ENCODE measurements around the gene IL16.

IL16 gene

DNA sequence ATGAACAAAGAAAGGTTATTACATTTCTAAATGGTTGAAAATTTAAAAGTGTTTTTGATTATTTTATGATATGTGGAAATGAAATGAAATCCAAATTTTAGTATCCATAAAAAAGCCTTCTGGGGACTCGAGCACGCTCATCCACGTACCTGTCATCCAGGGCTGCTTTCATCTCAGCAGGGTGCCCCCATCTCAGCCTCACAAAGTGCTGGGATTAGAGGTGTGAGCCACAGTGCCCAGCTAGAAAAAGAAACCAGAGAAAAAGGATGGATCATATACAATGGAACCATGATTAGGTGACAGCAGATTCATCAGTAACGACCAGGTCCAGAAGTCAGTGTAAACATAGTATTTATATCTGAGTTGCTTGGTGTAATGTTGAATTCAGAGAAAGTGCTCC is 77.6 kb downstream of the IL16 start:
- no peak for DNase-seq (ENCODE audit: low read depth in 1 of 2, low spot score in 1 of 2)

DNA sequence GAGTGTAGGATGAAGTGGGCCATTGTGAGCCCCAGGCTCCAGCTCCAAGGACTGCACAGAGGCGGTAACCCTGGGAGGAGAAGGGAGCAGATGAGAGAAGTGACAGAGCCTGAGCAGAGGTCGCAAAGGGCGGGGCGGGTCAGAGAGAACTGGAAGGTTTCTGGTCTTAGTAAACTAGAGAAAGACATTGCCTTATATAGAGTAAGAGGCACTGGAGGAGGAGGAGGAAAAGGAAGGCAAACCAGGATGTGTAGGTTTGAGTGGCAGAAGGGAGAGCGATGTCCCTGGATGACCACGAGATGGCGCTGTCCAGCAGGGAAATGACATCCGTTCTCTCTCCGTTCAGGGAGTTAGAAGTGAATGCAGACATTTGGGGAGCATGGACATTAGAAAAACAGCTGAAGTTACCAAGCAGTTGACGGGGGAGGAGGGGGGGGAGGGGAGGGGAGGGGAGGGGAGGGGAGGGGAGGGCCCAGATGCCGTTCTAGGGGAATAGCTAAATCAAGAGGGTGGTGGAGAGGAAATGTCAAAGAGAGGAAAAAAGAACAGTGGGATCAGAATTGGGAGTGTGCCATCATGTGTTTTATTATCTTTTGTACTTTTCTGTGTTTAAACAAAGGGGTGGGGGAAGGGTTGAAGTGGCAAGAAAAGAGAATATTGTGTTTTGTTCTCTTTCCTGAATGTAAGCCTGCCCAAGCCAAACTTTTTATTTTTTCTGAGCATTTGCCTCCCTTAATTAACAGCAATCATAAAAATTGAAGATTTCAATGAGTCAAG is 78.4 kb downstream of the IL16 start:
- DNase-seq (ENCODE audit: low read depth in 1 of 2, low spot score in 1 of 2) = peak in 1 of 2 donors; percentile 83

DNA sequence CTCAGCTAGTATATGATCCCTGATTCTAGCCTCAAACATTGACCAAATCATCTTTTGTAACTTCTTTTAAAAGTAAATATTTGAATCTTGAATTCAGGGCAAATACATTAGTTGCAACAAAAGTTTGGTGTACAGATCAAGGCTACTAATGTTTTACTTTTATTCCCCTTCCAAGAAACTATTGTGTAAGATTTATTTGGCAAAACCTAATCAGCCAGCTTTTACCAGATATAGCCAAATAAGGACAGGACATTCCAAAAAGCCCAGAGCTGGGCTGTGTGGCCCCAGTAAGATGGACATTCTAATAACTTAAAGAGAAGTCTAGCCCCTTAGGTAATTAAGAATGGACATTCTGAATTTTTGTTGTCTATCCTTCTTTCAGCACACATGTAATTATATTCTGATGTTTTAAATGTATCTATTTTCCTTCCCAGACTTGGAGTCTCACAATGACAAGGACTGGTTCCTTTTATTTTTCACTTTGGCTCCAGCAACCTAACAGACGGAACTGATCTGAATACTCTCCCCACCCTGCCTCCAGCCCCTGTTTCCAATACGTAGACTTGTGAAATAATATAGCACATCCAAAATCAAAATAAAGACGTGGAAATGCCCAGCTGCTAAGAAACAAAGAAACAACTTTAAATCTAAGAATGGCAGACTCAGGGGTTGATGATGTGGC is 79.2 kb downstream of the IL16 start:
- DNase-seq (ENCODE audit: low read depth in 1 of 2, low spot score in 1 of 2) = no peak

DNA sequence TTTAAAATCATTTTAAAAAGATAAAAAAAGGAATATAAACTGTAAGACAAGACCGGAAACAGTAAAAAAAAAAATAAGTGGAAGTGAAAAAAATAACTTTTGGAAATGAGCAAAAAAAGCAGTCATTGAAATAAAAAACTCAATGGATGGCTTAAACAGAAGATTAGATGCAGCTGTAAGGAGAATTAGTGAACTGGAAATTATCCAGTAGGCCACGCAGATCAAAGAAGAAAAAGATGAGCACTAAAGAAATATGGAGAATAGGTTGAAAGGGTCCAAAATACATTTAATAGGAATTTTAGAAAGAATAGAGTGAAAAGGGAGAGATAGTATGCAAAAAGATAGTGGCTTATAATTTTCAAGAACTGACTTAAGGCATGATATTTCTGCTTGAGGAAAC is 80.3 kb downstream of the IL16 start:
- DNase-seq (ENCODE audit: low read depth in 1 of 2, low spot score in 1 of 2) = no peak

DNA sequence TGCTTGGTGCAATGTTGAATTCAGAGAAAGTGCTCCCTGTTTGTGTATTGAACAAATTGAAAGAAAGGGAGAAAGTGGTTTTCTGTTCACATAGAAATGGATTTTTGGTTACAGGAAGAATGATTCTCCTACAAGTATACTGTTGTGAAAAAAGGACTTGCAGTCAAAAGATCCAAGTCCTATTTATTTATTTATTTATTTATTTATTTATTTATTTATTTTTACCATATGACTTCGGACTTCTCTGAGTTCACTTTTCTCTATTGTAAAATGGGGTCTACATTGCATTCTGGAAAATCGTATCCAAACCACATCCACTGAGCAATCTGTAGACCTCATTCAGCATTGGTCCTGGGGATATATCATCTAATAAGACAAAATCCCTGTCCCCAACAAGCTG is 81.2 kb downstream of the IL16 start:
- DNase-seq (ENCODE audit: low read depth in 1 of 2, low spot score in 1 of 2) = no peak

DNA sequence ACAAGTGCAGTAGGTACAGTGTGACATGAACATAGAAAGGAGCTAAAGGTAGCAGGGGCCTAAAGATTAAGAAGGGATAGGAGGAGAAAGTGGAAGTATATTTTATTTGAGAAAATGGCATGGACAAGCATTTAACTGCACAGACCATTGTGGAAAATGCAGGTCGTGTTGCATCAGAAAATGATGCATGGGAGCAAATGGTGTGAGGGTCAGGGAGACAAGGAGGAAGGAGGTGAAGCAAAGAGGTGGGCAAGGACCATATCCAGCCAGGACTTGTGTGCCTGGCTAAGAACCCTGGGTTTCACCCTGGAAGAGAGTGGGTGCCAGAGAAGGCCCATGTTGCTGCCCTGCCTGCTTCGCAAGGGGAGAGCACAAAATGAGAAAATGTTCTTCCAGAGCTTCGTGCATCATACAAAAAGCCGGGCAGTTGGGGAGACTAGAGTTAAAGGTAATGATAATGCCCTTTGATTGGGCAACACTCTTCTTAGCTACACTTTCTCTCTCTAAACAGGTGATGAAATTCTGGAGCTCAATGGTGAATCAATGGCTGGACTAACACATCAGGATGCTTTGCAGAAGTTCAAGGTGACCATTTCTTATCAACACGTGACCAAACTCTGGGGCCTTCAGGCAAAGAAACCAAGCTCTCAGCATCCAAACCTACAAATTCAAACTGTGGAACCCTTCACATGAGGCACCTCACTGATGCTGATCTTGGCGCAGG is 81.8 kb downstream of the IL16 start:
- no peak for DNase-seq (ENCODE audit: low read depth in 1 of 2, low spot score in 1 of 2)

DNA sequence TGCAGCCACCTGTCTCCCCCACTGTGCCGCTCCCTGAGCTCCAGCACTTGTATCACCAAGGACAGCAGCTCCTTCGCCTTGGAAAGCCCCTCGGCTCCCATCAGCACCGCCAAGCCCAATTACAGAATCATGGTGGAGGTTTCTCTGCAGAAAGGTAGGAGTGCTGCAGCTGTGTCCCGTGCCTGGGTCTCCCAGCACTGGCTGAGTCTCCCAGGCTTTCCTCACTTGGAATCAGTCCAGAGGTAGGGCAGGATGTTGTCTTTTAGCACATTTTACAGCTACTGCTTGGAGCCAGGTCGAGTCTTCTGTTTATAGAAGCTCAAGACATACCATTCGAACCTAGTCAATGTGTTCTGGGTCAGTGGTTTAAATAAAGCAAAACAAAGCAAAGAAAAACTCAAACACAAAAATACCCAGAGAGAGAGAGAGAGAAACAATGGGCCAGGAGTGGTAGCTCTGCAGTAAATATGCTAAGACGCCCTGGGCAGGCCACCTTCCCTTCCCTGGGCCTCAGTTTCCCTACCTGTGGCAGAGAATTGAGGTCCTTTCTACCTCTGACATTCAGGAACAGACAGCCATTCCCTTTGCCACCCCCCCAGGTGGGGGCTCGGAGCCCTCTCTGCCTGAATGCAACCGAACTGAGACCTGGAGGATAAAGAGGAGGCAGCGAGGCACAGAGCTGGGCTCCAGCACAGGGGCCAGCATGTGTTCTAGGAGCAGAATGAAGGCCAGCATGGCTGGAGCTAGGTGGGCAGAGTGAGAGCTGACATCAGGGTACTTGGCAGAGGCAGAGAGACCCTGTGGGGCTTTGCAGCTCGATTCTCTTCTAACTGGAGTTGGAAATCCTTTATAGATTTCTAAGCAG is 83.2 kb downstream of the IL16 start:
- DNase-seq (ENCODE audit: low read depth in 1 of 2, low spot score in 1 of 2) = no peak

DNA sequence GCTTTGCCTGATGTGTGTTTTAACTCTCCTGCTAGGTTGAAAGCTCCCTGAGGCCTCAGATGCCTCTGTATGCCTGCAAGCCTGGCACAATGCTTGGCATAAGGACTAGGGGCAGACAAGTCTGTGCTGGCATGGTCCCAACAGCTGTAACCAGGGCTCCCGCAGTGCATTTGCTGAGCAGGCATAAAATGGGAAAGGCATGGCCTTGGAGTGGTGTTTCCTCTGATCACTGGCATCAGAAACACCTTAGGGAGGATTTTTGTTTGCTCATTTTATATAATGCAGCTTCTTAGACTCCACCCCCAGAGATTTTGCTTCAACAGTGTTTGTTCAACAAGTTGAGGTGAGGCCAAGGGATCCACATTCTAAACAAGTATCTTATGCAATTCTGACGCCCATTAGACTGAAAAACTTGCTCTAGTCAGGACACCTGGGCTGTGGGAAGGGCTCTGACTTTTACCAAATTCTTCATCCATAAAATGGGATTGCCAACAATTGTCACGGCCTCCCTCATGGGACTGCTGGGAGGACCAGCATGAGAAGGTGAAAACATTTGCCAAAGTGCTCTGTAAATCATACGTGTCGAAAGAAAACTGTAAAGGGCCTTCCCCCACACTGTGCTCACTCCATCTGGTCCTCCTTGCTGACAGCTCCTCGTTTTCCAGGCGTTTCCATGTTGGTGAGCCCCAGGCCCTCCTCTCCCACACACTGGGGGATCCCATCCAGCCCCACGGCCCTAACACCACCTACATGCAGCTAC is 84.2 kb downstream of the IL16 start:
- no peak for DNase-seq (ENCODE audit: low read depth in 1 of 2, low spot score in 1 of 2)

DNA sequence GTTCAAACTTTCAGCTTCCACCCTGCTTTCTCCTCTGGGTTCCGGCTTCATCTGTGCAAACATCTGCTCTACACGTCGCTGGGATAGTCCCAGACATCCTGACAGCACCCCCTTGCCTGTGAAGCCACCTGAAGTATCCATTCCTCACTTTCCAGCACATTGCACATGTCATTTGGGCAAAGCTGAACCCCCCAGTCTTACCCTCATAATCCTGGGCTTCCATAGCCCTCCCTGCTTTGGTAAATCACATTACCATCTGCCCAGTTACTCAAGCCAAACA is 84.7 kb downstream of the IL16 start:
- no peak for DNase-seq (ENCODE audit: low read depth in 1 of 2, low spot score in 1 of 2)

DNA sequence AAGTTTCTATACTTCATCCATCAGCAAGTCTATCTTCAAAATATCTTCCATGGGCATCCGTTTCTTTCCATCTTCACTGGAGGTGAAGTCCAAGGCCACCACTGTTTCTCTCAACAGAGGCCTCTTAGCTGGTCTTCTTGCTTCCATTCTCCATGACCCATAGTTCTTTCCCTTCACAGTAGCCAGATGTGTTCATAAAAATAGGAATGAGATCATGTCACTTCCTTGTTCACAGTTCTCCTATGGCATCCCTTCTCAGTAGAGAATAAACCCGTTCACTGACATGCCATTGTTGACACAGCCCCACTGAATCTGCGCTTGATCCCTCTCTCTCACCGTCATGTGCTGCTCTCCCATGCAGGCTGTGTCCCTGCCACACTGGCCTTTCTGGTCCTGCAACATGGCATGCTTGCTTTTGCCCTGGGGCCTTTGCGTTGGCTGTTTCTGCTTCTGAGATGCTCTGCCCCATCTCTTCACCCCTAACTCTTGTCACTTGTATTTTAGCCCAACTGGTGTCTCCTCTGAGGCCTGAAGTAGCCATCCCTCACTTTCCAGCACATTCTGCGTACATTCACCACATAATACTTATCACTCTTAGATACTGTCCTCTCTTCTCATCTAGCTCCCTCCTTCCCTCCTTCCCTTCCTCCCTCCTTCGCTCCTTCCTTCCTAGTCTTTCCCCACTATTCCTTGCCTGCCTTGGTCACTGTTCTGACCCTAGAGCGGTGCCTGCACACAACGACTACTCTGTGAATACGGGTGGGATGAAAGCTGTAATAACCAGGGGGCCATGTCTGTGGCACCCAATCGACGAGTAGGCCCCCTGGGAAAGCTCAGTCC is 85.3 kb downstream of the IL16 start:
- DNase-seq (ENCODE audit: low read depth in 1 of 2, low spot score in 1 of 2) = no peak

DNA sequence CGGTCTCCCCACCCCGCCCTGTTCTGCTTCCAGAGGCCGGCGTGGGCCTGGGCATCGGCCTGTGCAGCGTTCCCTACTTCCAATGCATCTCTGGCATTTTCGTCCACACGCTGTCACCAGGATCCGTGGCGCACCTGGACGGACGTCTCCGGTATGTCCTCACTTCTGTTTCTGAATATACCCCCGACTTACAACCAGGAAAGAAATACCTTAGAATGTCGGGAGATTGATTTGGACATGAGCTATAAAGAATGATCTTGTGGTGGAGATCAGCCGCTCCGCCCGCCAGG is 85.9 kb downstream of the IL16 start:
- DNase-seq (ENCODE audit: low read depth in 1 of 2, low spot score in 1 of 2) = no peak

DNA sequence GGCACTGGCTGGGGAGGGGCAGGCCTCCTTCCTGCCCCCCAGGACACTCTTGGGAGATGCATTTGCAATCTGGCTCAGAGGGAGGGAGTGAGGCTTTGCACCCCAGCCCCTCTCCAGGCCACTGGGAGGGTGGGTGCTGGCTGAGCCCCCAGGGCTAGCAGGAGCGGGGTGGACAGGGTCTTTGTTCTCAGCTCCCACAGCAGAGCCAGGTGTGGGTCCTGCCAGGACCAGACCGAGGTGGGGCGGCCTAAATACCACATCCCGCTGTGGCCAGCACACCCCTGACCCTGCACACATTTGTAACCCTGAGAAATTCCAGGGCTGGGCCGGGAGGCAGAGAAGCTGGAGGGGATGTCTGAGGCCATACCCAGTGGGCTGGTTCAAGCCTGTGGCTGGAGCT is 86.2 kb downstream of the IL16 start:
- no peak for DNase-seq (ENCODE audit: low read depth in 1 of 2, low spot score in 1 of 2)

DNA sequence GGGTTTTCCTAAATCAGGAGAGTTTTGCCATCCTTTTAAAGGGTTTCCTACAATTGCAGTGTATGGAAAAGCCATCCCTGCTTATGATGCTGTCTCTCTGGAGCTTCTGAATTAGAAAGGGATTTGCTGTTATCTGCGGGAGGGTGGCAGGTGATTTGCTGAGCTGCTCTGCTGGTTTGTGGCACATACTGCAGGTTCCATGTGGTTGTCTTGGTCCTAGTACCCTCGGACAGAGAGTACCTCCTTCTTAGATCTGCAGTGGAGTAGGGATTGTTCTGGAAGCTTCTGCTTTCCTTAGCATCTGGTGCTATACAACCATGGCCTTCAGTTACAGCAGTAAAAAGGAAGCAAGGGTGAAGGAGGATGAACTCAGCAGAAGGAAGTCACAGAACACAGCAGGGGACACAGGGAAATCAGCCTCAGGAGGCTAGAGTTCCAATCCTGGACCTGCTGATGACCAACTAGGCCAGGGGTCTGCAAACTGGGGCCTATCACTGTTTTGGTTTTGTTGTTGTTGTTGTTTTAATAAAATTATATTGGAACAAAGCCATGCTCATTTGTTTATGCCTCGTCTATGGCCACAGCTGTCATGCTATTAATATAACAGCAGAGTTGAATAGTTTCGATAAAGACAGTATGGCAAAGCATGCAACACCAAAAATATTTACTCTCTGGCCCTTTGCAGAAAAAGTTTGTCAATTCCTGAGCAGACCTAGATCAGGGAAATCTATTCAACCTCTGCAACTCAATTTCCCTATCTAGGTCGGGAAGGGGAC is 87.8 kb downstream of the IL16 start:
- DNase-seq (ENCODE audit: low read depth in 1 of 2, low spot score in 1 of 2) = no peak

DNA sequence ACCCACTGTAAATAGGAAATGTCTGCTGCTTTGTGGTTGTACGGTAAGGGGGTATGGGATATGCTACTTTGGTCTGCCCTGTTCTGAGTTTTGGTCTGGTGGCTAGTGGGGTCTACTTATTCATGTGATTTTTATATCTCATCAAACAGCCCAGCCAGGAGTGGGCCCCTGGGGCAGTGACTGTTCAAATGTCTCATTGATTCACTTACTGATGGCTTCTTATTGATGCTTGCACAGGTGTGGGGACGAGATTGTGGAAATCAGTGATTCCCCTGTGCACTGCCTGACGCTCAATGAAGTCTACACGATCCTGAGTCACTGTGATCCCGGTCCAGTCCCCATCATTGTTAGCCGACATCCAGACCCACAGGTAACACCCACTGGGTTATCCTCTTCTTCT is 88.8 kb downstream of the IL16 start:
- no peak for DNase-seq (ENCODE audit: low read depth in 1 of 2, low spot score in 1 of 2)

DNA sequence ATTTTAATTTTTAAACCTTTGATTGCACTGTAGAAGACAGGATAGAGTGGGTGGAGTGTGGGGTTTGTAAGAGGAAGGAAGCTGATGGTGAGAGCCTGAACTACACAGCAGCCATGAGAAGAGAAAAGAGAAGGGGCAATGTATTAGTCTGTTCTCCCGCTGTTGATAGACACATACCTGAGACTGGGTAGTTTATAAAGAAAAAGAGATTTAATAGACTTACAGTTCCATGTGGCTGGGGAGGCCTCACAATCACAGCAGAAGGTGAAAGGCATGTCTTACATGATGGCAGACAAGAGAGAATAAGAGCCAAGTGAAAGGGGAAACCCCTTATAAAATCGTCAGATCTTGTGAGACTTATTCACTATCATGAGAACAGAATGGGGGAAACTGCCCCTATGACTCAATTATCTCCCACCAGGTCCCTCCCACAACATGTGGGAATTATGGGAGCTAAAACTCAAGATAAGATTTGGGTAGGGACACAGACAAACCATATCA is 90.0 kb downstream of the IL16 start:
- DNase-seq (ENCODE audit: low read depth in 1 of 2, low spot score in 1 of 2) = no peak

DNA sequence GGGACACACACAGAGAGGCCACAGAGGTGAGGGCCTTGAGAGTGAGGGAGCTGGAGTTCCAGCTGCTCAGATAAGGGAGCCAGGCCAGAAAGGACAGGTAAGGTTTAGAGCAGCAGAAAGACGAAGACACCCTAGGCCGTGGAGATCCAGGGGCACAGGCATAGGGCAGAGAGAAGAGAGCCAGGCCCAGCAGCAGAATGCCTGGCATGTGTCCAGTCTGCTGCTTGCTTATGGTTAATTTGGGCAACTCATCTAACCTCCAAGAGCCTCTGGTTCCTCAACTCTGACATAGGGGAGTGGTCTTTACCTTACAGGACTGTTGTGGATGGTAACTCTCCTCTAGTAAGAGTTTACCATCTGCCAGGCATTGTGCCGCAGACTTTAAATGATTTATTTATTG is 91.4 kb downstream of the IL16 start:
- DNase-seq (ENCODE audit: low read depth in 1 of 2, low spot score in 1 of 2) = no peak

DNA sequence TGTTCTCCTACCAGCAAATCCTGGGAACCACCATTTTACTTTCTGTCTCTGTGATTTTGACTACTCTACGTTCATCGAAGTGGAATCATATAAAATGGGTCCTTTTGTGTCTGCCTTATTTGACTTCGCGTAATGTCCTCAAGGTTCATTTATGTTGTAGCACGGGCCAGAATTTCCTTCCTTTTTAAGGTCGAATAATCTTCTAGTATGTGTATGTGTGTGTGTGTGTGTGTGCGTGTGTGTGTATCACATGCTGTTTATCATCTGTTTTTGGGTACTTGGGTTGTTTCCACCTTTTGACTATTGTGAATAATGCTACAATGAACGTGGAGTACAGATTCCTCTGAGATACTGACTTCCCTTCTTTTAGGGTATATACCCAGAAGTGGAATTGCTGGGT is 91.9 kb downstream of the IL16 start:
- DNase-seq (ENCODE audit: low read depth in 1 of 2, low spot score in 1 of 2) = no peak

DNA sequence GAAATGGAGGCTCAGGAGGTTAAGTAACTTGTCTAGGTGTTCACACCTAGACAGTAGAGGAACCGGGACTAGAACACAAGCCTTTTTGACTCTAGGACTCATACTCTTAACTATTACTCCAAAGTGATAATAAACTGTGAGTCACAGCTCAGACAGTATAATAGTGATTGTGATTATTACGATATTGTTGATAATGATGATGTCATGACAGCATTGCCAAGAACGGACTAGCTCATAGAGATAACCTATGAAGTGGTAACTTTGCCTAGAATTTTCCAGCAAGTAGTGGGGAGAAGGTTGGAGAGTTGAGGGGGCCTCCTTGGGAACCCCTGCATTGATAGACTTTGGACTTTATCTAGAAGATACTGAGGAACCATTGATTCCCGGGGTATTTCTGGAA is 93.2 kb downstream of the IL16 start:
- DNase-seq (ENCODE audit: low read depth in 1 of 2, low spot score in 1 of 2) = no peak

DNA sequence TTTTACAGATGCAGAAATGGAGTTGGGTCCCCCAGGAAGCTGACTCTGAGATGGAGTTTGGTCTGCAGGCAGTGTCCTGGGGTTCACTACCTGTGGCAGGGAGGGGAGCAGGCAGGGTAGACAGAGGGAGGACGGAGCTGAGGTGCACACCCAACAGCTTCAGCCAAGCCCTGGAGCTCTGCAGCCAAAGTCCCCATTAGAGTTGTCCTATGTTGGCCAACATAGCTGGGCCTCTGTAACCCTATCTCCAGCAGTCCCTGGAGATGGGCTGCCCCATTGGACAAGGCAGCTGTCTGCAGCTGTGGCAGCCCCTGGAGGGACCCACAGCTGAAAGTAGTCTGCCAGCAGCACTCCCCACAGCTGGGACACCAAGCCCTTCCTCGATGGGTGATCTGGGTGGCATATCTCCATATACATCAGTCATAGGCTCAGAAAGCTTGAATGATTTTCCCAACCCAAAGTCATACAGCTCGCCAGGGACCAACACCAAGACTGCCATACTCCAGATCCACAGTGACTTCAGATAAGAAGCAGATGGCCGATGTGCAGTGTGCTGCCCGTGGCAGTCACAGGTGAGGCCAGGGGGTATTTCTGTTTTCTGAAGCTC is 95.3 kb downstream of the IL16 start:
- DNase-seq (ENCODE audit: low read depth in 1 of 2, low spot score in 1 of 2) = no peak

All from activated CD4-positive, alpha-beta T cell treated with anti-CD3 and anti-CD28 coated beads, Interleukin-2, amount 50 U/mL, for 24 hours (primary cell).